Activated naive CD4-positive, alpha-beta T cell treated with anti-CD3 and anti-CD28 coated beads, Interleukin-2, amount 50 U/mL, for 16 hours (primary cell): Measurements from ENCODE around the gene HTR6.

ENCODE experiments used
- DNase-seq: peaks from one replicate; pipeline ENCODE4 v3.0.0-alpha.2; 2020

The HTR6 gene

GRCh38 chr1:19639999-19640362 is 24.7 kb upstream of the HTR6 start:
- no peak for DNase-seq

- DNase-seq, result no peak
Measured at GRCh38 chr1:19640363-19641316, 24.0 kb upstream of the HTR6 start.

GRCh38 chr1:19643121-19643520 is 21.6 kb upstream of the HTR6 start:
- DNase-seq, result no peak

GRCh38 chr1:19643602-19644394 is 20.9 kb upstream of the HTR6 start, which contains the start of gene NBL1:
Gene NBL1 (plus strand): TSS chr1:19644311. CDS start chr1:19655031, 10,720 bp downstream.
- DNase-seq, result peak; percentile 82

- no peak for DNase-seq
Measured at GRCh38 chr1:19644395-19644680, 20.3 kb upstream of the HTR6 start.

- DNase-seq, result peak; percentile 57
Measured at GRCh38 chr1:19644681-19645410, 19.8 kb upstream of the HTR6 start.

- DNase-seq, result no peak
Measured at GRCh38 chr1:19645411-19646251, 19.0 kb upstream of the HTR6 start.

GRCh38 chr1:19646377-19647319 is 18.0 kb upstream of the HTR6 start:
- DNase-seq, result no peak

- no peak for DNase-seq
Measured at GRCh38 chr1:19647643-19648042, 17.0 kb upstream of the HTR6 start.

GRCh38 chr1:19648239-19648638 is 16.4 kb upstream of the HTR6 start:
- DNase-seq, result no peak

GRCh38 chr1:19648689-19649088 is 16.0 kb upstream of the HTR6 start:
- no peak for DNase-seq

- no peak for DNase-seq
Measured at GRCh38 chr1:19650416-19651140, 14.1 kb upstream of the HTR6 start.

GRCh38 chr1:19651141-19651737 is 13.4 kb upstream of the HTR6 start:
- DNase-seq, result peak; percentile 51

GRCh38 chr1:19654386-19654785 is 10.3 kb upstream of the HTR6 start:
- DNase-seq, result no peak

- DNase-seq, result no peak
Measured at GRCh38 chr1:19654886-19655717, 9.6 kb upstream of the HTR6 start.

GRCh38 chr1:19655718-19656080 is 9.0 kb upstream of the HTR6 start:
- DNase-seq, result no peak

GRCh38 chr1:19656134-19656779 is 8.4 kb upstream of the HTR6 start:
- DNase-seq, result no peak

- no peak for DNase-seq
Measured at GRCh38 chr1:19656780-19657466, 7.8 kb upstream of the HTR6 start.
